HG03139 (cell line): ENCODE data around the gene RABEP1.
A peak's percentile ranks its signal among the peaks of the same experiment; 100 is the strongest.
"Not testable (repeated sequence)": the region's sequence is repeated elsewhere in the genome, so short reads cannot be mapped to it uniquely, and the experiment has no call there.

ENCODE experiments used
- ATAC-seq: cut with Tn5 transposase; IDR thresholded peaks from one replicate; pipeline ENCODE4 v1.9.1; 2021; ENCODE audit not compliant: unreplicated experiment

RABEP1 gene

GRCh38 chr17:5281814-5282641 is at the start of gene RABEP1:
Gene RABEP1 (plus strand): TSS chr17:5282284. CDS start chr17:5282487, 203 bp downstream.
- ATAC-seq = peak; percentile 59

GRCh38 chr17:5233492-5233891 is 48.6 kb upstream of the RABEP1 start:
- ATAC-seq = not testable (repeated sequence)

GRCh38 chr17:5234645-5235576 is 47.2 kb upstream of the RABEP1 start, which contains the start of gene SCIMP:
Gene SCIMP (minus strand): TSS chr17:5234860. CDS start chr17:5234755, 105 bp downstream.
- no peak for ATAC-seq

GRCh38 chr17:5236938-5237540 is 45.0 kb upstream of the RABEP1 start:
- ATAC-seq = no peak

- peak; percentile 39 for ATAC-seq
Observed at GRCh38 chr17:5237541-5238016, 44.5 kb upstream of the RABEP1 start.

GRCh38 chr17:5238333-5238732 is 43.8 kb upstream of the RABEP1 start:
- no peak for ATAC-seq

GRCh38 chr17:5239769-5240168 is 42.3 kb upstream of the RABEP1 start:
- ATAC-seq = not testable (repeated sequence)

GRCh38 chr17:5241861-5242671 is 40.0 kb upstream of the RABEP1 start:
- no peak for ATAC-seq

- no peak for ATAC-seq
Observed at GRCh38 chr17:5247621-5248020, 34.5 kb upstream of the RABEP1 start.

- ATAC-seq = no peak
Observed at GRCh38 chr17:5248821-5249479, 33.1 kb upstream of the RABEP1 start.

GRCh38 chr17:5249615-5250014 is 32.5 kb upstream of the RABEP1 start:
- ATAC-seq = no peak

- no peak for ATAC-seq
Observed at GRCh38 chr17:5254414-5254813, 27.7 kb upstream of the RABEP1 start.

GRCh38 chr17:5254903-5255521 is 27.1 kb upstream of the RABEP1 start:
- ATAC-seq = no peak

- ATAC-seq = no peak
Observed at GRCh38 chr17:5257124-5257523, 25.0 kb upstream of the RABEP1 start.

GRCh38 chr17:5260542-5260941 is 21.5 kb upstream of the RABEP1 start:
- ATAC-seq = no peak

- no peak for ATAC-seq
Observed at GRCh38 chr17:5262416-5262991, 19.6 kb upstream of the RABEP1 start.

- ATAC-seq = no peak
Observed at GRCh38 chr17:5263441-5263840, 18.6 kb upstream of the RABEP1 start.

GRCh38 chr17:5264893-5265292 is 17.2 kb upstream of the RABEP1 start:
- ATAC-seq = no peak
